Fibroblast of skin of abdomen (primary cell): ENCODE measurements around the gene DEPP1.

Experiments
- DNase-seq: peaks from one replicate; pipeline ENCODE4 v3.0.0-alpha.2; 2013

The DEPP1 gene

GRCh38 chr10:44931621-44932516 lies 46.7 kb downstream of the DEPP1 start:
- no peak for DNase-seq

- DNase-seq = no peak
Measured at GRCh38 chr10:44930904-44931620, 47.5 kb downstream of the DEPP1 start.

DNA sequence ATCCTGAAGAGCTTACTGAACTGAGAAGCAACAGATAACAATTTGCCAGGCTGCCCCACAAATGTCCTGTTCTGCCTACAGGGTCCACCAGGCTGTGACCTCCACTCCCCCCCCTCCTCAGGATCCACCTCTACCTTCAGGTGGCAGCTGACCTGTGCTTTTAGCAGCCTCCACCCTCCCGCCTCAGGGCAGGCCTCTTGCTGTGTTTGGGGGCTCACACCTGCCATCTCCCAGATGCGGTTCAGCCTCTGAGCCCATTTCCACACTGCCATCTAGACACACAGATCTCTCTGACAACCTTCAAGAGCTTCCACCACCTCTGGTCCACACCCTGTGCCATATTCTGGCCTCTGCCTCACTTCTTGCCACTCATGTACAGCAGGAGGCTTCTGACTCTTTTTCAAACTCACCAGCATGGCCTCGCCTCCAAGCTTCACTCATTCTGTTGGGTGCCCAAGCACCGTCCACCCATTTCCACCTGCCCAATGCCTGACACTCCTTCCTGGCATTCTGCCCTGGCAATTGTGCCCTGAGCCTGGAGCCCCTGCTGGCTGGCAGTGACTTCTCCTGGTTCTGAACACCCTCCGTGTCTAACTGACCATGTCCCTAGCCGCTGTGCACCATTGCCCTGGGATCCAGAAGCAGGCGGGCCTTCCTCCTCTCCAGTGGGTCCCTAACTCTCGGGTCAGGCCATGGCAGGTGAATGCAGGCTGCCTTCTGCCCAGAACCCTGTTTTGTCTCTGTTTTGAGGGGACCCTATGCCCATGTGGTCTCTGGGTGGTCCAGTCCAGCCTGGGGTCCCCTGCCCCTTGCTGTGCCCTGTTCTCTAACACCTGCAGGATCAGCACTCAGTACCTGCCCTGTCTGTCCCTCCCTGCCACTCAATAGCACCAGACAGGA lies 49.0 kb downstream of the DEPP1 start:
- no peak for DNase-seq

GRCh38 chr10:44928462-44928861 lies 50.1 kb downstream of the DEPP1 start:
- DNase-seq = no peak

- DNase-seq = no peak
Measured at GRCh38 chr10:44927352-44927751, 51.3 kb downstream of the DEPP1 start.

- DNase-seq = no peak
Measured at GRCh38 chr10:44926751-44927351, 51.8 kb downstream of the DEPP1 start.
